Measurements from ENCODE around the gene RBBP8.
"Not testable (repeated sequence)": the region's sequence is repeated elsewhere in the genome, so short reads cannot be mapped to it uniquely, and the experiment has no call there.

The RBBP8 gene

DNA sequence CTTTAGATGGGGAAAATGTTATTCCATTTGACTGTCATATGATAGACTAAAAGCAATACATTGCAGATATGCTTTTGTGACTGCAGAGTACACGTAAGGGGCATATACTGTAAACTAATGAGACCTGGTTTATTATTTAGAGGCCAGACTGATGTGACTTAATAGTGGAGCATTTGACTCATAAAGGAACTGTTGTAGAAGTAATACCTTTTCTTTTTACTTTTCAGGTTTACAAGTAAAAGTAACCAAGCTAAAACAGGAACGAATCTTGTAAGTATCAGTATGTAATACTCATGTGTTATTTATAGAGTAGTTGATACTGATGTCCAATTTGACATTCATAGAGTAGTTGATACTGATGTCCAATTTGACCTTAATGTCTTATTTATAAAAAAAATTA lies 13.1 kb downstream of the RBBP8 start:
- no peak for DNase-seq

GRCh38 chr18:22946846-22947245 lies 13.7 kb downstream of the RBBP8 start:
- DNase-seq: no peak

DNA sequence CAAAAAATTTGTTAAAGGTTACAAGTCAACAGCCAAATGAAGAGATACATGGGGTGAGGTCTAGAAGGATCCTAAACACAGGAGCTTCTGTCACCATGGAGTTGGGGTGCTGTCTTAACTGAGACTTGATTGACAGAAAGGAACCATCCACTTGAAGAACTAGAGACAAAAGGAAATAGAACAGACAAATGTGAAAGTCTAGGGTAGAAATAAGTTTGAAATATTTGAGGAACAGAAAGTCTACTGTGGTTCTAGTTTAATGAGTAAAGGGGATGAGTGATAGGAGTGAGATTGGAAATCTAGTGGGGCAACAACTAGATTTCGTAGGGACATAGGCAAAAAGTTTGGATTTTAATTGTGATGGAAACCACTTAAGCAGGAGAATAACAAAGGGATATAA lies 18.7 kb downstream of the RBBP8 start:
- DNase-seq: no peak

GRCh38 chr18:22952525-22952924 lies 19.4 kb downstream of the RBBP8 start:
- no peak for DNase-seq

GRCh38 chr18:22953982-22954381 lies 20.9 kb downstream of the RBBP8 start:
- not testable (repeated sequence) for DNase-seq

- no peak for DNase-seq
These were observed 23.1 kb downstream of the RBBP8 start for GRCh38 chr18:22956226-22956625.

- no peak for DNase-seq
These were observed 28.0 kb downstream of the RBBP8 start for GRCh38 chr18:22961156-22961555.

DNA sequence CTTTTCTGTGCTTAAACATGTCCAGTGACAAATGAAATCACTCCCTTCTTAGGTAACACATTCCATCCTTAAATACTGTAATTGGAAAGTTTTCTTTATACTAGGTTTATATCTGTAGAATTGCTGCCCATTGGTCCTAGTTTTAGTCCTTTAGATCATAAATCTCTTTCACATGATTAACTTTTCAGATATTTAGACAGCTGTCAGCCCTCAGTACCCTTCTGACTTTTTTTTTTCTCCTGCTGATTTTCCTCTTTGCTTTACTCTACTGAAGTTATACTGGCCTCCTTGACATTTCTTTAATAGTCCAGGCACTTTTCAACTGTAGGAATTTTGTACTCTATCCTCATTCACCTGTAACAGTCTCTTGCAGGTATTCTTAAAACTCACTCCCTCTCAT lies 28.9 kb downstream of the RBBP8 start:
- no peak for DNase-seq

GRCh38 chr18:22964116-22964515 lies 31.0 kb downstream of the RBBP8 start:
- DNase-seq: no peak

- DNase-seq: no peak
These were observed 31.6 kb downstream of the RBBP8 start for GRCh38 chr18:22964722-22965121.

DNA sequence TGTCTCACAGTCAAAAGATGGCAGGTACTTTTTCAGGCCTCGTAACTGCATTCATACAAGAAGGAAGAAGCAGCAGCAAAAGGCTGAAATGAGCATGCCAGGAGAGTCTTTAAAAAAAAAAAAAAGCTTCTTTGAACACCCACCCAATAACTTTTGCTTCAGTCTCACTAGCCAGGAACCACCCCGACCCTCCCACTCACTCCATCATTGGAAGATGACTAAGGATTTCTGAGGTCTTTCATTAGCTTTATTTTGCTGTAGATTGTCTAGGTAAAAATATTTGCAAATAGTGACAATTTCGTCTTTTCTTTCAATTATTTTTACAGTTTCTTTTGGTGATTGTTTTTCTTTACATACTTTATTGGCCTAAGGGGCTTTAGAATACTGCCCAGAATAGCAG lies 37.9 kb downstream of the RBBP8 start:
- DNase-seq: no peak

DNA sequence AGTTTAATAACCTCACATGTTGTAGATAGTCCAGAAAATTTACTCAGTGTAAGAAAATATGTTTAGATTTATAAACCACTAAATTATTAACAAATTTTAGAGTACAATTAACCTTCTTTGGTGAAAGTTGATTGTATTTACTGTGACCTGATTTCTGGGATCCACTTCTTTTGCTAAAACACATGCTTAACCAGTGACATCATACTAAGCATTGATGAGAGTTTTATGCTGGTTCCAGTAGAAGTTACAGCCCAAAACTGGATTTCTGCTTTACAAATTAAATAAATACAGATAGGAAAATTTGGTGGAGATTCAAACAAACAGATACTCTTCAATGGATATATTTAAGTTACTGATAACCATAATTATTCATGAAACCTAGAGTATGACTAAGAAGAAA lies 40.9 kb downstream of the RBBP8 start:
- DNase-seq: no peak

GRCh38 chr18:22974707-22975106 lies 41.6 kb downstream of the RBBP8 start:
- no peak for DNase-seq

DNA sequence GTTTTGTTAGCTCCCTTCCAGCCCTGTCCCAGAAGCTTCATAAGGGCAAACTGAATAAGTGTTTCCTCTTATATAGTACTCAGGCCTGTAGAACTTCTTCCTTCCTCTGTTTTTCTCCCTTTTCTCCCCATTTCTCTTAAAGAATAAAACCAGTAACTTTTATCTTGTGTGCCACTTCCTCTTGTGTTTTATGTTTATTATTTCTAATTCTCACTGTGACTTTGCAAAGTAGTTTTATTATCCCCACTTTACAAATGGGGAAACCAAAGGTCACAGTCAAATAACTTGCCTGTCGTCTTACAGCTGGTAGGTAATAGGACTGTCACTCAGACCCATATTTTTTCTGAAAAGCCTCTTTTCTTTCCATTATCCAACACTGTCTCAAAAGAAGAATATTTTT lies 42.4 kb downstream of the RBBP8 start:
- no peak for DNase-seq

GRCh38 chr18:22977847-22978701 lies 44.9 kb downstream of the RBBP8 start:
- peak; percentile 21 to 26 for DNase-seq

GRCh38 chr18:22980394-22980793 lies 47.3 kb downstream of the RBBP8 start:
- no peak for DNase-seq

- no peak for DNase-seq
These were observed 48.4 kb downstream of the RBBP8 start for GRCh38 chr18:22981274-22982133.

- DNase-seq: no peak
These were observed 50.0 kb downstream of the RBBP8 start for GRCh38 chr18:22983175-22983574.

GRCh38 chr18:22985250-22985649 lies 52.1 kb downstream of the RBBP8 start:
- DNase-seq: no peak

DNA sequence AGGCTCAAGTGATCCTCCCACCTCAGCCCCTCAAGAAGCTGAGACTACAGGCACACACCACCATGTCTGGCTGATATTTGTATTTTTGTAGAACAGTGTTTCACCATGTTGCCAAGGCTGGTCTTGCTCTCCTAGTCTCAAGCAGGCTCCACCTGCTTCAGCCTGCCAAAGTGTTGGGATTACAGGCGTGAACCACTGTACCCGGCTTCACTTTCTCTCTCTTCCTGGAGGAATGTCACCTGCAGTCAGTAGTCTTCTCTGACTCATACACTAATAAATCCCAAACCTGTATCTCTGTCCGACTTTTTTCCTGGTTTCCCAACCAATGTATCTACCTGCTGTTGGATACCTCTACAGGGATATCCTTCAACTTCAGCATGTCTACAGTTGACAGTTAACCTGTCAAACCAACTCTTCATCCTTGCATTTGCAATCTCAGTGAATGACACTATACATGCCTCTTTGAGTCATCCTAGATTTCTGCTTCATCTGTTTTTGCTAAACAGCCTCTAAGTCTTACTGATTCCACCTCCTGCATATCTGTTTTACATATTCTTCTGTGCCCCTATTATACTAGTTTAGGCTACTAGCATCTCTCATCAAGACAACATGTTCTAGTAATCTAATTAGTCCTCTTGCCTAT lies 54.5 kb downstream of the RBBP8 start:
- DNase-seq: no peak

DNA sequence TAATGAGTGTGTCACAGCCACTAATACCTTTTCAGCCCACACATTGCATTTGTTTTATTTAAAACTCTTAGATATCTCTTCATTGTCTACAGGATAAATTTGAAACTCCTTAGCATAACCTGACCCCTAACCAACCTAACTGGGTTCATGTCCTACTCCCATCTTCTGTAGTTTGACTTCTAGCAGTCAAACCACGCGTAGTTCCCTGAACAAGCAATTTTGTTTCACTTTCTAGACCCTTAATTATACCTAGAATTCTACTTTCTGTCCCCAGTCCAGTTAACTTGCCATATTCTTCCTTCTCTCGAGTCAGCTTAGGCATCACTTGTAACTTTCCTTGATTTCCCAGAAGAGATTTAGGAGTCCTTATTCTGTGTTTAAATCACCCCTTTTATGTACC lies 55.1 kb downstream of the RBBP8 start:
- DNase-seq: no peak

- no peak for DNase-seq
These were observed 65.2 kb downstream of the RBBP8 start for GRCh38 chr18:22998344-22998743.

DNA sequence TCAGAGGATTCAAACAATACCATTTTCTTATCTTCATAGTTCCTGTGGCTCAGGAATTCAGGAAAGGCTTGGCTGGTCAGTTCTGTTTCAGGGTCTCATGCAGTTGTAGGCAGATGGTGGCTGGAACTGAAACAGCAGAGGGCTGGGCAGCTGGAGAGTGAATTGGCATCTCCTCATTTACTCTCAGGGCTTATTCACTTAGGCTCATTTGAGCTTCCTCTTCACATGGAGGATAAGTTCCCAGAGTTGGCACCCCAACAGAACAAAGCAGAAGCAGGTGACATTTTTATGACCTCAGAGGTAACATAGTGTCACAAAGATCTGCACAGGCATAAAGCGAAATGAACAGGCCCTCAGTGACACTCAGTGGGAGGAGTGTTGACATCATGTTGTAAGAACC lies 66.1 kb downstream of the RBBP8 start:
- no peak for DNase-seq

GRCh38 chr18:22999647-23000046 lies 66.5 kb downstream of the RBBP8 start:
- DNase-seq: no peak
